PC-9 (cell line): ENCODE results near the gene CD86. TPM values are rescaled to one million over a fixed set of nuclear protein-coding genes. Genes with fewer than 3 reads are reported as not detected.

ENCODE experiments used
- BruUV-seq: library from RNA; stranded (reverse); fragments of 400-500 nt; replicated peaks from 2 replicates; lab custom pipeline; 2021; lab: Mats Ljungman, UMichigan
- CTCF ChIA-PET: fragments of 300-600 bp; sonication (Branson Sonifier 250); formaldehyde crosslinking; loops from one replicate; lab custom pipeline; 2022; ENCODE audit warnings: antibody characterized with exemption; lab: Charles Lee
- POLR2A ChIA-PET: fragments of 300-600 bp; sonication (Branson Sonifier 250); formaldehyde crosslinking; loops from one replicate; lab custom pipeline; 2022; ENCODE audit warnings: antibody characterized with exemption; ENCODE audit not compliant: unreplicated experiment; lab: Charles Lee
- DNase-seq, 2 experiments: peaks; one replicate each; pipeline versions ENCODE4 v3.0.0 to v3.0.0-alpha.2; 2015 to 2022; ENCODE audit warnings: mixed read lengths in 1 of 2
- H2AFZ ChIP-seq: fragments of 200-600 bp; sonication (generic); 2 replicates; pipeline ENCODE4 v1.8.1; 2017; ENCODE audit warnings: antibody characterized with exemption
- H3F3A ChIP-seq: fragments of 200-600 bp; sonication (generic); 2 replicates; pipeline ENCODE4 v1.8.1; 2017; ENCODE audit warnings: antibody characterized with exemption, mild to moderate bottlenecking, low read depth; ENCODE audit not compliant: insufficient read depth
- H3K27ac ChIP-seq: fragments of 200-600 bp; sonication (generic); 2 replicates; pipeline ENCODE4 v1.6.1; 2016; ENCODE audit warnings: mixed run types
- H3K27me3 ChIP-seq: fragments of 200-600 bp; sonication (generic); 2 replicates; pipeline ENCODE4 v1.6.1; 2016; ENCODE audit warnings: low read depth, mixed run types; ENCODE audit not compliant: insufficient read depth
- H3K36me3 ChIP-seq: fragments of 200-600 bp; sonication (generic); 2 replicates; pipeline ENCODE4 v1.6.1; 2016; ENCODE audit warnings: low read depth, mixed run types
- H3K4me1 ChIP-seq: fragments of 200-600 bp; sonication (generic); replicated peaks from 2 replicates; pipeline ENCODE4 v1.6.1; 2016; ENCODE audit warnings: mixed run types; ENCODE audit not compliant: insufficient read depth
- H3K4me2 ChIP-seq: fragments of 200-600 bp; sonication (generic); 2 replicates; pipeline ENCODE4 v1.6.1; 2017; ENCODE audit warnings: mixed run types
- H3K4me3 ChIP-seq: fragments of 200-600 bp; sonication (generic); 2 replicates; pipeline ENCODE4 v1.6.1; 2016; ENCODE audit warnings: mixed run types
- H3K79me2 ChIP-seq: fragments of 200-600 bp; sonication (generic); 2 replicates; pipeline ENCODE4 v1.6.1; 2017; ENCODE audit warnings: low read depth, mixed run types
- H3K9me2 ChIP-seq: fragments of 200-600 bp; sonication (generic); 2 replicates; pipeline ENCODE4 v1.8.1; 2017; ENCODE audit warnings: mild to moderate bottlenecking; ENCODE audit not compliant: insufficient read depth
- H3K9me3 ChIP-seq: fragments of 200-600 bp; sonication (generic); 2 replicates; pipeline ENCODE4 v1.8.1; 2016; ENCODE audit warnings: low read depth; ENCODE audit not compliant: insufficient read depth
- H4K20me1 ChIP-seq: fragments of 200-600 bp; sonication (generic); 2 replicates; pipeline ENCODE4 v1.8.1; 2017; ENCODE audit not compliant: insufficient read depth
- CTCF ChIP-seq: fragments of 200-600 bp; sonication (generic); conservative IDR thresholded peaks from 2 replicates; pipeline ENCODE4 v1.6.1; 2017; ENCODE audit warnings: mixed run types, antibody characterized with exemption, mild to moderate bottlenecking, moderate library complexity
- EZH2 ChIP-seq: fragments of 200-600 bp; sonication (generic); IDR thresholded peaks from 2 replicates; pipeline ENCODE4 v1.8.0; 2017; ENCODE audit warnings: antibody characterized with exemption, low read depth
- intact Hi-C: fragments of 100-400 bp; cut with micrococcal nuclease; formaldehyde crosslinking; loops from one replicate; pipeline ENCODE4 v1.10.0; 2022; ENCODE audit not compliant: unreplicated experiment
- total RNA-seq: library from RNA; stranded (reverse); gene quantifications from 2 replicates; pipeline ENCODE4 v1.2.3, GENCODE V29; 2021

Gene CD86
- total RNA-seq, 1 experiment from 2014 or later = not detected

GRCh38 chr3:122092460-122093165 is 37.5 kb downstream of the CD86 start:
- no peak for DNase-seq
- Histone ChIP-seq H3K36me3 (no peaks in the 10 kb centered on the region), H3K4me2 (no peak overlapping the region), H3K9me3 (no peaks in the 10 kb centered on the region), H3K27ac (no peak overlapping the region), H3K9me2 (no peaks in the 10 kb centered on the region), H3K4me1 (no peaks in the 10 kb centered on the region), H3F3A (no peaks in the 10 kb centered on the region), H4K20me1 (no peaks in the 10 kb centered on the region), H2AFZ (no peak overlapping the region), H3K4me3 (no peak overlapping the region), H3K79me2 (no peaks in the 10 kb centered on the region), H3K27me3 (no peaks in the 10 kb centered on the region)
- no TSS peak for BruUV-seq
- intact Hi-C loops = no loop called here
- POLR2A ChIA-PET = interaction anchor here (0.6 kb wide), 1 partner anchor 873 kb away, joined by 5 read pairs; no protein-coding TSS in a partner anchor
- CTCF ChIA-PET = no interaction called here
- TF ChIP-seq EZH2 = no peak
- peak; percentile 49 for TF ChIP-seq CTCF

GRCh38 chr3:122094125-122094524 is 39.0 kb downstream of the CD86 start:
- H3K27ac ChIP-seq = no peak overlapping the region
- no TSS peak for BruUV-seq
- H3K36me3 ChIP-seq = no peaks in the 10 kb centered on the region
- no peaks in the 10 kb centered on the region for H3K4me1 ChIP-seq
- no peaks in the 10 kb centered on the region for H4K20me1 ChIP-seq
- H3K79me2 ChIP-seq = no peaks in the 10 kb centered on the region
- H3K4me3 ChIP-seq = no peak overlapping the region
- H2AFZ ChIP-seq = no peak overlapping the region
- H3K27me3 ChIP-seq = no peaks in the 10 kb centered on the region
- CTCF ChIA-PET = no interaction called here
- H3K9me3 ChIP-seq = no peaks in the 10 kb centered on the region
- POLR2A ChIA-PET = interaction anchor here (1.0 kb wide), 1 partner anchor 11 kb away, joined by 4 read pairs; no protein-coding TSS in a partner anchor
- no peak overlapping the region for H3K4me2 ChIP-seq
- intact Hi-C loops = no loop called here
- no peaks in the 10 kb centered on the region for H3F3A ChIP-seq
- H3K9me2 ChIP-seq = no peaks in the 10 kb centered on the region
- no peak for DNase-seq
- TF ChIP-seq CTCF (no peak), EZH2 (no peak)

- Histone ChIP-seq H3K4me2 (no peak overlapping the region), H4K20me1 (no peaks in the 10 kb centered on the region), H3K36me3 (no peaks in the 10 kb centered on the region), H3K79me2 (no peaks in the 10 kb centered on the region), H3K9me2 (no peaks in the 10 kb centered on the region), H3K9me3 (no peaks in the 10 kb centered on the region), H3K4me1 (no peaks in the 10 kb centered on the region), H2AFZ (no peak overlapping the region), H3K27ac (no peak overlapping the region), H3K4me3 (no peak overlapping the region), H3K27me3 (no peaks in the 10 kb centered on the region), H3F3A (no peaks in the 10 kb centered on the region)
- BruUV-seq = no TSS peak
- CTCF ChIA-PET = no interaction called here
- no peak for DNase-seq
- POLR2A ChIA-PET = interaction anchor here (1.0 kb wide), 1 partner anchor 11 kb away, joined by 4 read pairs; no protein-coding TSS in a partner anchor
- intact Hi-C loops = no loop called here
- TF ChIP-seq EZH2 (no peak), CTCF (no peak)
Observed at GRCh38 chr3:122094693-122095092, 39.5 kb downstream of the CD86 start.
